Measurements from ENCODE around the gene ITGAD.
A peak's percentile ranks its signal among the peaks of the same experiment; 100 is the strongest.
"Not testable (repeated sequence)": the region's sequence is repeated elsewhere in the genome, so short reads cannot be mapped to it uniquely, and the experiment has no call there.

Gene ITGAD

GRCh38 chr16:31428638-31429247 lies 35.6 kb downstream of the ITGAD start:
- Mint-ChIP-seq H3K4me1 (peaks cover 30% of the 10 kb centered on the region), H3K27ac (no peak overlapping the region), H3K9me3 (no peaks in the 10 kb centered on the region), H3K4me3 (no peak overlapping the region), H3K36me3 (no peaks in the 10 kb centered on the region)
- peak; percentile 36 for ATAC-seq
- no peak for DNase-seq (ENCODE audit: low spot score in 2 of 2)

GRCh38 chr16:31429314-31429713 lies 36.2 kb downstream of the ITGAD start:
- no peak for DNase-seq (ENCODE audit: low spot score in 2 of 2)
- Mint-ChIP-seq H3K4me1 (peaks cover 25% of the 10 kb centered on the region), H3K36me3 (no peaks in the 10 kb centered on the region), H3K4me3 (no peak overlapping the region), H3K9me3 (no peaks in the 10 kb centered on the region), H3K27ac (no peak overlapping the region)
- peak; percentile 39 for ATAC-seq

- no peak overlapping the region for H3K27ac Mint-ChIP-seq
- ATAC-seq (no peak), DNase-seq (ENCODE audit: low spot score in 2 of 2) (no peak)
- no peaks in the 10 kb centered on the region for H3K36me3 Mint-ChIP-seq
- H3K4me3 Mint-ChIP-seq, result no peak overlapping the region
- H3K9me3 Mint-ChIP-seq, result no peaks in the 10 kb centered on the region
- H3K4me1 Mint-ChIP-seq, result peaks cover 22% of the 10 kb centered on the region
Observed at GRCh38 chr16:31429796-31430195, 36.7 kb downstream of the ITGAD start.

- Mint-ChIP-seq H3K9me3 (no peaks in the 10 kb centered on the region), H3K27ac (no peak overlapping the region), H3K4me3 (no peak overlapping the region), H3K36me3 (no peaks in the 10 kb centered on the region), H3K4me1 (peaks cover 15% of the 10 kb centered on the region)
- peak; percentile 75 for ATAC-seq
- DNase-seq (ENCODE audit: low spot score in 2 of 2), result no peak
Observed at GRCh38 chr16:31430380-31431052, 37.4 kb downstream of the ITGAD start.

GRCh38 chr16:31435341-31436220 lies 42.4 kb downstream of the ITGAD start:
- DNase-seq (ENCODE audit: low spot score in 2 of 2) (no peak), ATAC-seq (no peak)
- H3K4me1 Mint-ChIP-seq, result peaks cover 29% of the 10 kb centered on the region
- H3K36me3 Mint-ChIP-seq, result no peaks in the 10 kb centered on the region
- H3K4me3 Mint-ChIP-seq, result no peak overlapping the region
- no peak overlapping the region for H3K27ac Mint-ChIP-seq
- H3K9me3 Mint-ChIP-seq, result no peaks in the 10 kb centered on the region

- H3K4me1 Mint-ChIP-seq, result peaks cover 26% of the 10 kb centered on the region
- DNase-seq (ENCODE audit: low spot score in 2 of 2) (no peak), ATAC-seq (no peak)
- H3K36me3 Mint-ChIP-seq, result no peaks in the 10 kb centered on the region
- H3K9me3 Mint-ChIP-seq, result no peaks in the 10 kb centered on the region
- no peak overlapping the region for H3K4me3 Mint-ChIP-seq
- H3K27ac Mint-ChIP-seq, result no peak overlapping the region
Observed at GRCh38 chr16:31436221-31437045, 43.3 kb downstream of the ITGAD start.

- no peak overlapping the region for H3K27ac Mint-ChIP-seq
Observed at GRCh38 chr16:31438414-31438813, 45.3 kb downstream of the ITGAD start.

GRCh38 chr16:31439023-31439422 lies 45.9 kb downstream of the ITGAD start:
- H3K36me3 Mint-ChIP-seq; H3K27ac Mint-ChIP-seq; DNase-seq (ENCODE audit: low spot score in 2 of 2); H3K9me3 Mint-ChIP-seq: not testable (repeated sequence)
- Mint-ChIP-seq H3K4me1 (peaks cover 38% of the 10 kb centered on the region), H3K4me3 (peak overlapping the region; percentile 32)
- ATAC-seq, result peak; percentile 66

More at GRCh38 chr16:31438414-31438813, 45.3 kb downstream of the ITGAD start:
- Mint-ChIP-seq H3K36me3 (no peaks in the 10 kb centered on the region), H3K9me3 (no peaks in the 10 kb centered on the region), H3K4me1 (peaks cover 38% of the 10 kb centered on the region), H3K4me3 (no peak overlapping the region)
- DNase-seq (ENCODE audit: low spot score in 2 of 2), result no peak
- no peak for ATAC-seq

GRCh38 chr16:31439519-31439918 lies 46.4 kb downstream of the ITGAD start:
- peak overlapping the region; percentile 32 for H3K4me3 Mint-ChIP-seq
- H3K9me3 Mint-ChIP-seq, result no peaks in the 10 kb centered on the region
- H3K4me1 Mint-ChIP-seq, result peaks cover 38% of the 10 kb centered on the region
- ATAC-seq, result peak; percentile 79
- H3K27ac Mint-ChIP-seq, result no peak overlapping the region
- DNase-seq (ENCODE audit: low spot score in 2 of 2), result no peak
- peaks cover 5% of the 10 kb centered on the region for H3K36me3 Mint-ChIP-seq

GRCh38 chr16:31440516-31441184 lies 47.5 kb downstream of the ITGAD start:
- DNase-seq (ENCODE audit: low spot score in 2 of 2) (no peak), ATAC-seq (peak; percentile 31)
- Mint-ChIP-seq H3K9me3 (no peaks in the 10 kb centered on the region), H3K36me3 (peaks cover 6% of the 10 kb centered on the region), H3K27ac (no peak overlapping the region), H3K4me3 (no peak overlapping the region), H3K4me1 (peaks cover 39% of the 10 kb centered on the region)

GRCh38 chr16:31441956-31442355 lies 48.8 kb downstream of the ITGAD start:
- Mint-ChIP-seq H3K27ac (no peak overlapping the region), H3K4me1 (peaks cover 45% of the 10 kb centered on the region), H3K4me3 (peak overlapping the region; percentile 74), H3K36me3 (peaks cover 6% of the 10 kb centered on the region), H3K9me3 (no peaks in the 10 kb centered on the region)
- ATAC-seq (no peak), DNase-seq (ENCODE audit: low spot score in 2 of 2) (no peak)

GRCh38 chr16:31445931-31446330 lies 52.8 kb downstream of the ITGAD start:
- peaks cover 21% of the 10 kb centered on the region for H3K4me1 Mint-ChIP-seq
- H3K9me3 Mint-ChIP-seq; H3K4me3 Mint-ChIP-seq; ATAC-seq; DNase-seq (ENCODE audit: low spot score in 2 of 2); H3K36me3 Mint-ChIP-seq: not testable (repeated sequence)
- peak overlapping the region; percentile 23 for H3K27ac Mint-ChIP-seq

- Mint-ChIP-seq H3K36me3 (peaks cover 13% of the 10 kb centered on the region), H3K4me1 (peaks cover 27% of the 10 kb centered on the region), H3K4me3 (no peak overlapping the region), H3K9me3 (no peaks in the 10 kb centered on the region), H3K27ac (peak overlapping the region; percentile 78)
- ATAC-seq, result no peak
- DNase-seq (ENCODE audit: low spot score in 2 of 2), result no peak
Observed at GRCh38 chr16:31451201-31451600, 58.1 kb downstream of the ITGAD start.

GRCh38 chr16:31451681-31452351 lies 58.7 kb downstream of the ITGAD start:
- H3K9me3 Mint-ChIP-seq, result no peaks in the 10 kb centered on the region
- peak overlapping the region; percentile 78 for H3K27ac Mint-ChIP-seq
- H3K4me1 Mint-ChIP-seq, result peaks cover 33% of the 10 kb centered on the region
- no peak overlapping the region for H3K4me3 Mint-ChIP-seq
- ATAC-seq (peak; percentile 39), DNase-seq (ENCODE audit: low spot score in 2 of 2) (no peak)
- peaks cover 19% of the 10 kb centered on the region for H3K36me3 Mint-ChIP-seq

Data from stimulated activated effector memory CD8-positive, alpha-beta T cell treated with anti-CD3 and anti-CD28 coated beads, Interleukin-12 subunit alpha, Interleukin-12 subunit beta, amount 100 ng/mL, for 72 hours (primary cell).